KMS-11 (cell line): ENCODE measurements around the gene KCNT1.
"Not testable (repeated sequence)": the region's sequence is repeated elsewhere in the genome, so short reads cannot be mapped to it uniquely, and the experiment has no call there.

Source experiments
- H2AFZ ChIP-seq: fragments of 200-600 bp; sonication (generic); 2 replicates; pipeline ENCODE4 v1.6.1; 2016; ENCODE audit warnings: antibody characterized with exemption, mixed run types, low read depth
- H3K27ac ChIP-seq: fragments of 200-600 bp; sonication (generic); 2 replicates; pipeline ENCODE4 v1.6.1; 2016; ENCODE audit warnings: mild to moderate bottlenecking, mixed run types
- H3K27me3 ChIP-seq: fragments of 200-600 bp; sonication (generic); 2 replicates; pipeline ENCODE4 v1.6.1; 2017; ENCODE audit warnings: mild to moderate bottlenecking, low read depth, mixed run types, moderate library complexity; ENCODE audit not compliant: insufficient read depth
- H3K36me3 ChIP-seq: fragments of 200-600 bp; sonication (generic); 2 replicates; pipeline ENCODE4 v1.6.1; 2017; ENCODE audit warnings: mild to moderate bottlenecking, mixed run types; ENCODE audit not compliant: insufficient read depth
- H3K4me1 ChIP-seq: fragments of 200-600 bp; sonication (generic); 2 replicates; pipeline ENCODE4 v1.6.1; 2016; ENCODE audit warnings: mild to moderate bottlenecking, low read depth, mixed run types; ENCODE audit not compliant: poor library complexity, severe bottlenecking
- H3K4me2 ChIP-seq: fragments of 200-600 bp; sonication (generic); 2 replicates; pipeline ENCODE4 v1.7.0; 2016; ENCODE audit warnings: mild to moderate bottlenecking, mixed run types
- H3K4me3 ChIP-seq: fragments of 200-600 bp; sonication (generic); IDR thresholded peaks from 2 replicates; pipeline ENCODE4 v1.6.1; 2017; ENCODE audit warnings: low read depth, low read length, mixed read lengths; ENCODE audit not compliant: insufficient read depth
- H3K79me2 ChIP-seq: fragments of 200-600 bp; sonication (generic); 2 replicates; pipeline ENCODE4 v1.6.1; 2016; ENCODE audit warnings: low read depth, mixed run types; ENCODE audit not compliant: insufficient read depth
- H3K9ac ChIP-seq: fragments of 200-600 bp; sonication (generic); 2 replicates; pipeline ENCODE4 v1.6.1; 2016; ENCODE audit warnings: mild to moderate bottlenecking, mixed run types
- H4K20me1 ChIP-seq: fragments of 200-600 bp; sonication (generic); 2 replicates; pipeline ENCODE4 v1.6.1; 2016; ENCODE audit warnings: mild to moderate bottlenecking, mixed run types; ENCODE audit not compliant: insufficient read depth
- TF ChIP-seq, protein P1 (sequence below): fragments of 200-600 bp; sonication (generic); conservative IDR thresholded peaks from 2 replicates; pipeline ENCODE4 v1.6.1; 2017; ENCODE audit warnings: low read depth, mild to moderate bottlenecking, antibody characterized with exemption, low read length, moderate library complexity, mixed read lengths

KCNT1 gene

DNA sequence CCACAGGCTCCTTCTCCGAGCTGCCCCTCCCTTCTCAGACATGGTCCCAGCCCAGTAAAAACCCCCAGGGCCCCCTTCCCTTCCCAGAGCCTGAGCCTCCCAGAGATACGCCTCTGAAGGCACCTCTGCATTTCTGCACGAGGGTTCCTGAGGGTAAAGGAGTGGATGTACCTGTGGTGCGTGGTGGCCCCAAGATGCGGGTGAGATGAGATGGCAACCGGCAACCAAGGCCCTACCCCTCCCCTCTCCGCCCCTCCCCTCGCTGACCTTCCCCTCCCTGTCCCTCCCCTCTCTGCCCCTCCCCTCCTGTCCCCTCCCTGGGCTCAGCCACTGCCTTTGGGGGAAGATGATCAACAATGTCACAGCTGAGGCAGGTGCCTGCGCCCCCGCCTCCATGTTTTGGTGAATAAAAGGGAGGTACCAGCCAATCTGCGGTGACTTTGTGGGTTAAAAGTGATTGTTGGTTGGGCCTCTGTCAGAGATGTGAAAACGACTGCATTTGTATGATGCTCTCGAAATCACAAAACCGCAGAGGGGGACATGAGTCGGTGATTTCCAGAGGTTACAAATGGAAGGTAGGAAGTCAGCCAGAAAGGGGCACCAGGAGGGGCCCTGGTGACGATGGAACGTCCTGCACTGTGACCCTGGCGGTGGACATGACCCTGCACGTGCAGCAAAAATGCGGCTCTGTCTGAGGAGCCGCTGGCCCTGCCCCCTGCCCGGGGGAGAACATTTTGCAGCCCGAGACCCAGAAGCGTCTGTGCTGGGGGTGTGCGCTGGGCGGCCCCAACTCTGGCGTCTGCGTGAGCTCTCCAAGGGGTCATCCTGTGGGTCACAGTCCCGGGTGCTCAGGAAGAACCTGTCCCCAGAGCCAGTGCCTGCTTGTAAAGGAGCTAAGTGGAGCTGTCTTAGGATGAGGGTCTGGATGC is 35.2 kb upstream of the KCNT1 start:
- peaks cover 46% of the 10 kb centered on the region for H3K27me3 ChIP-seq
- no peaks in the 10 kb centered on the region for H3K4me1 ChIP-seq
- no peaks in the 10 kb centered on the region for H4K20me1 ChIP-seq
- H3K27ac ChIP-seq = no peak overlapping the region
- H2AFZ ChIP-seq = no peak overlapping the region
- no peak overlapping the region for H3K4me3 ChIP-seq
- H3K4me2 ChIP-seq = no peak overlapping the region
- H3K79me2 ChIP-seq = no peaks in the 10 kb centered on the region
- TF ChIP-seq, protein P1, sequence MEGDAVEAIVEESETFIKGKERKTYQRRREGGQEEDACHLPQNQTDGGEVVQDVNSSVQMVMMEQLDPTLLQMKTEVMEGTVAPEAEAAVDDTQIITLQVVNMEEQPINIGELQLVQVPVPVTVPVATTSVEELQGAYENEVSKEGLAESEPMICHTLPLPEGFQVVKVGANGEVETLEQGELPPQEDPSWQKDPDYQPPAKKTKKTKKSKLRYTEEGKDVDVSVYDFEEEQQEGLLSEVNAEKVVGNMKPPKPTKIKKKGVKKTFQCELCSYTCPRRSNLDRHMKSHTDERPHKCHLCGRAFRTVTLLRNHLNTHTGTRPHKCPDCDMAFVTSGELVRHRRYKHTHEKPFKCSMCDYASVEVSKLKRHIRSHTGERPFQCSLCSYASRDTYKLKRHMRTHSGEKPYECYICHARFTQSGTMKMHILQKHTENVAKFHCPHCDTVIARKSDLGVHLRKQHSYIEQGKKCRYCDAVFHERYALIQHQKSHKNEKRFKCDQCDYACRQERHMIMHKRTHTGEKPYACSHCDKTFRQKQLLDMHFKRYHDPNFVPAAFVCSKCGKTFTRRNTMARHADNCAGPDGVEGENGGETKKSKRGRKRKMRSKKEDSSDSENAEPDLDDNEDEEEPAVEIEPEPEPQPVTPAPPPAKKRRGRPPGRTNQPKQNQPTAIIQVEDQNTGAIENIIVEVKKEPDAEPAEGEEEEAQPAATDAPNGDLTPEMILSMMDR = no peak
- no peaks in the 10 kb centered on the region for H3K36me3 ChIP-seq
- H3K9ac ChIP-seq = no peak overlapping the region

- no peak overlapping the region for H2AFZ ChIP-seq
- H4K20me1 ChIP-seq = no peaks in the 10 kb centered on the region
- H3K27ac ChIP-seq = no peak overlapping the region
- H3K4me1 ChIP-seq = no peaks in the 10 kb centered on the region
- peaks cover 45% of the 10 kb centered on the region for H3K27me3 ChIP-seq
- H3K9ac ChIP-seq = no peak overlapping the region
- no peaks in the 10 kb centered on the region for H3K79me2 ChIP-seq
- H3K4me3 ChIP-seq = no peak overlapping the region
- TF ChIP-seq, protein P1 = no peak
- no peak overlapping the region for H3K4me2 ChIP-seq
- no peaks in the 10 kb centered on the region for H3K36me3 ChIP-seq
These were observed 34.5 kb upstream of the KCNT1 start for GRCh38 chr9:135667463-135668001.

- not testable (repeated sequence) for H3K4me2 ChIP-seq, H4K20me1 ChIP-seq, H3K4me3 ChIP-seq, H3K27ac ChIP-seq, H3K36me3 ChIP-seq, H3K79me2 ChIP-seq, H2AFZ ChIP-seq, H3K4me1 ChIP-seq, H3K9ac ChIP-seq
- peaks cover 48% of the 10 kb centered on the region for H3K27me3 ChIP-seq
These were observed 33.0 kb upstream of the KCNT1 start for GRCh38 chr9:135669018-135669417.

DNA sequence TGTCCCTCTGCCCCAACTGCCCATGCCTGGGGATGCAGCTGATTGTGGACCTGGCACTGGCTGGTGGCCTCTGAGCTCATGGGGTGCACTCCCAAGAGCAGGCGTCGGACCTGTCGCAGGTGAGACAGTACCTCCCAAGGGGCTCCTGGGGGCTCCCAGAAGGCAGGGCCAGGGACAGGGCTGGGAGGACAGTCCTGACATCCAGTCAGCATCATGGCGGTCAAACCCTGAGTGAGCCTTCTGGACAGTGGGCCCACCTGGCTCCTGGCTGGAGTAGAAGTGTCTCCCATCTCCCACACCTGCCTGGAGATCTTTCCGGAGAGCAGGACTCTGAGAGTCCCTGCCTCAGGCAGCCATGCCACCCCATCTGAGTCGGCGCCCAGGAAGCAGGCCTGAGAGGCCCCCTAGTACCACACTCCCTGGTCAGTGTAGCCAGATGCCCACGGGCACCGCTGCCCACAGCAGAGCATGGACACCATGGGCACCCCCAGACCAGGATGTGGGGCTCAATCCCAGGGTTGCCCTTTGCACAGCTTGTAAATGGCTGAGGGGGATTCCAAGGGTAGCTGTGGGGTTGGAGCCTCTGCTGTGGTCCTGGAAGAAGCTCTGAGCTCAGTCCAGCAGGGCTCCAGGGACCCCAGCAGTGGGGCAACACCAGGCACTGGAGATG is 32.2 kb upstream of the KCNT1 start:
- H2AFZ ChIP-seq = no peak overlapping the region

More for the DNA sequence above, 32.2 kb upstream of the KCNT1 start:
- no peaks in the 10 kb centered on the region for H3K4me1 ChIP-seq
- TF ChIP-seq, protein P1 = no peak
- no peak overlapping the region for H3K4me3 ChIP-seq
- H3K9ac ChIP-seq = no peak overlapping the region
- H3K27me3 ChIP-seq = peaks cover 49% of the 10 kb centered on the region
- no peaks in the 10 kb centered on the region for H3K79me2 ChIP-seq
- no peak overlapping the region for H3K4me2 ChIP-seq
- no peaks in the 10 kb centered on the region for H4K20me1 ChIP-seq
- H3K27ac ChIP-seq = no peak overlapping the region
- H3K36me3 ChIP-seq = no peaks in the 10 kb centered on the region
